NCI-H2196 treated with DMSO at 0.1 percent for 48 hours (cell line): ENCODE data around the gene UCKL1.

Source experiments
- DNase-seq: peaks from one replicate; lab custom pipeline; 2025; ENCODE audit not compliant: unreplicated experiment; lab: John Stamatoyannopoulos, UW

The UCKL1 gene

DNA sequence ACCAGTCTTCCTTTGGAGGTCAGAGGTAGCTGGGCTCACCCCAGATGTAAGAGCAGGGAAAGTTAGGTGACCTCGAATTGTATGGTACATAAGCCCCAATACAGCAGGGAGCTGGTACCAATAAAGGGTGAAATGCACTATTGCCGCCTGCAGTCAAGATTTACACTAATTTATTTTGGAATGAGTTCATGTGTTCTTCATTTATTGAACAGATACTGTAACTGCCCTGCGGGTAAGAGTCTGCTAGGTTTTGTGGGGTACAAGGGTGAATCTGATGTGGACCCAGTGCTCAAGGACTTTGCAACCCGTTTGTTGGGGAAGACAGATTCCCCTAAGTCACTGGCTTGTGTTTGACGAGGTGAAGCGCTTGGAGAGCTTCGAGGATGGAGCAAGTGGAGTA lies 63.8 kb downstream of the UCKL1 start:
- no peak for DNase-seq

DNA sequence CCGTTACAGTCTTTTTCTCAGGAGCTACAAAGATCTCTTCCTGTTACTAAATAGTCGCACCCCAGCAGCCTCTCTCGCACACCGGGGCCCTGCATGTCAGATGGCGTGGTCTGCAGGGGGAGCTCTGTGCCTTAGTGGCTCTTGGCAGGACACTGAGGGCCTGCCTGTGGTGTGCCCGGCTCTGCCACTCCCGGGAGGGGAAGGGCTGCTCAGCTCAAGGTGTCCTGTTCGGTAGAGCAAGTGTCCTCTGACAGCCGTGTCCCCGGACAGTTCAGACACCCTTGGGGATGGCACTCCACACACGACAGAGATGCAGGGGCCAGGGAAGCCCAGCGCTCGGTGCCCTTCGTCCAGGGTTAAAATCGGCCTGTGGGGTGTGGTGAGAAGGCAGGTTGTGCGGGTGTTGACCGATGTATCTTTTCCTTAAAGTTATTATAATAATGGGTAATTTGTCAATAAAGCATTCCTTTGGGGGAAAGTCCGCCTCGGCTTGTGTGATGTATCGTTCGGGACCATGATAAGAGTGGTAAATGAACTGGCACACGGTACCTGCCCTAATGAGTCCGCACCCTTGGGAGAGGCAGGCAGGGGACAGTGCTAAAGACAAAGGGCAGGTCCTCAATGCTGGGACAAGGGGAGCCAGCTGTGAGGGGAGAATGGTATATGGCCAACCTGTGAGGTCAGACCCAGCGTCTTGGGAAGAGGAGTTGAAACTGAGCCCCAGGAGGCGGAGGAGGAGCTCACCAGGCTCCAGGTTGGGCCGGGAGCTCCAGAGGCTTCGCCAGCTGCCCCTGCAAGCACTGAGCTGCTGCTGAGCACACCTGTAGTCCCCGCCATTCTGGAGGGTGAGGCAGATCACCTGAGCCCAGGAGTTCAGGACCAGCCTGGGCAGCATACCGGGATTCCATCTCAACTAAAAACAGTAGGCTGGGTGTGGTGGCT lies 64.9 kb downstream of the UCKL1 start:
- no peak for DNase-seq

DNA sequence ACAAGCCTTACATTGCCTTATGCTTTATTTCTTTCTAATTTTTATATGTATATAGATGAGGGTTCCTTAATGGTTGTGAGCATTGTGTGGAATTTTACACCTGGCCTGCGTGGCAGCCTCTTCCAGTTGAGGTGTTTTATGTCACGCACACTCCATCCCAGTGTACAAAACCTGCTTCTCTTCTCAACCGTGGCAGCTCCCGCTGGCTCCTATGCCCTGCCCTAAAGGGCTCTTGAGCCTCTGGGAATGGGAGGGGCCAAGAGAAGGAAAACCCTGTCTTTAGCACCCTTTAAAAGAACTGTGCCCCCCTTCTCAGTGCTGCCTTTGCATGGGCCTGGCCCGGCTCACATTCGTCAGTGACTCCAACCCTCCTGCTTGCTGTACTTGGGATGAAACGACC lies 65.6 kb downstream of the UCKL1 start:
- no peak for DNase-seq

DNA sequence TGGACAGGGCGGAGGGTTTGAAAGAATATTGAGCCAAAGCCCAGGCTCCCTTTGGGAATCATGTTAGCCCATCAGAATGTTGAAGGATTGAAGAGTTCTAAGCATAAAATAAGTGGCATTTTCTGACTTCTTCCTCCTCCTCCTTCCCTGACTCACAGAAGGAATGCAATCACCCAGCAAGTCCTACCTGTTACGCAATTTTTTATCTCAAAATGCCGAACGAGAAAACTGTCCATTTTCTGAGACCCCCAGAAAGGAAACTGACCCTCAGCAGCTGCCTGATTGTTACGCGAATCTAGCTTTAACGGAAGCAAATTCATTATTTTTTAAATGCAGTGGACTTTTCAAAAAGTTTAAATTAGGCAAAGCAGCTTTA lies 66.0 kb downstream of the UCKL1 start:
- no peak for DNase-seq
